Suprapubic skin (tissue), 4 donors: ENCODE results near the gene KATNB1. TPM values are rescaled to one million over a fixed set of nuclear protein-coding genes. Genes with fewer than 3 reads are reported as not detected.

ENCODE experiments used
- DNase-seq, 2 donors: peaks; one replicate each; pipeline ENCODE4 v3.0.0-alpha.2; 2019; ENCODE audit warnings: low spot score in 2 of 2
- H3K27ac ChIP-seq: fragments of 200-600 bp; sonication (generic); one replicate; pipeline ENCODE4 v1.5.1; 2019
- H3K27me3 ChIP-seq: fragments of 200-600 bp; sonication (generic); one replicate; pipeline ENCODE4 v1.5.1; 2019
- H3K36me3 ChIP-seq: fragments of 200-600 bp; sonication (generic); one replicate; pipeline ENCODE4 v1.5.1; 2019
- H3K4me1 ChIP-seq: fragments of 200-600 bp; sonication (generic); one replicate; pipeline ENCODE4 v1.5.1; 2019
- H3K4me3 ChIP-seq: fragments of 200-600 bp; sonication (generic); one replicate; pipeline ENCODE4 v1.5.1; 2019; ENCODE audit warnings: mild to moderate bottlenecking
- H3K9me3 ChIP-seq: fragments of 200-600 bp; sonication (generic); one replicate; pipeline ENCODE4 v1.5.1; 2019
- CTCF ChIP-seq, 2 donors: fragments of 200-600 bp in 1 of 2; fragments of 450-650 bp in 1 of 2; sonication (generic) in 1 of 2; IDR thresholded peaks; one replicate each; pipeline ENCODE4 v1.5.1; 2016 to 2019; ENCODE audit warnings: antibody characterized with exemption in 2 of 2, mild to moderate bottlenecking in 1 of 2, moderate library complexity in 1 of 2
- EP300 ChIP-seq: sonication (generic); formaldehyde crosslinking; IDR thresholded peaks from one replicate; pipeline ENCODE4 v1.6.1; 2017; ENCODE audit warnings: antibody characterized with exemption
- POLR2A ChIP-seq, 2 donors: fragments of 450-650 bp; IDR thresholded peaks; one replicate each; pipeline ENCODE4 v1.6.1; 2017; ENCODE audit warnings: antibody characterized with exemption in 2 of 2, mild to moderate bottlenecking in 2 of 2, moderate library complexity in 2 of 2
- POLR2AphosphoS5 ChIP-seq, 3 donors: sonication (generic); formaldehyde crosslinking; IDR thresholded peaks; one replicate each; pipeline ENCODE4 v1.6.1; 2017; ENCODE audit warnings: antibody characterized with exemption in 3 of 3
- WGBS: methylation state at CpG from one replicate; pipeline ENCODE4 v1.1.5; 2018; 5-methylcytosine and 5-hydroxymethylcytosine counted together
- total RNA-seq, 4 donors: library from RNA; depleted of rRNA; stranded (reverse); fragments of >200 nt; gene quantifications; one replicate each; pipeline ENCODE4 v1.1.0, GENCODE V29; 2016

The KATNB1 gene
- total RNA-seq, 4 donors from 2014 or later = 47.8 to 62.7 (median 55.7) TPM

GRCh38 chr16:57758331-57759117 lies 23.0 kb downstream of the KATNB1 start:
- TF ChIP-seq CTCF (IDR thresholded peaks at IDR 0.05) (no peak), POLR2AphosphoS5 (IDR thresholded peaks at IDR 0.05) (no peak), POLR2A (IDR thresholded peaks at IDR 0.05) (no peak), EP300 (no peak)
- peaks cover 10% of the 10 kb centered on the region for H3K4me1 ChIP-seq
- H3K4me3 ChIP-seq = no peak overlapping the region
- no peak overlapping the region for H3K27ac ChIP-seq
- DNase-seq = no peak
- H3K36me3 ChIP-seq = peaks cover 82% of the 10 kb centered on the region
- H3K9me3 ChIP-seq = no peaks in the 10 kb centered on the region
- WGBS = 69% methylated on average over 20 of the region's 33 CpGs
- H3K27me3 ChIP-seq = no peaks in the 10 kb centered on the region

GRCh38 chr16:57759131-57759530 lies 23.6 kb downstream of the KATNB1 start:
- no peak for DNase-seq
- H3K27me3 ChIP-seq = no peaks in the 10 kb centered on the region
- 80% methylated on average over 1 of the region's 7 CpGs for WGBS
- no peaks in the 10 kb centered on the region for H3K9me3 ChIP-seq
- H3K36me3 ChIP-seq = peaks cover 76% of the 10 kb centered on the region
- peaks cover 10% of the 10 kb centered on the region for H3K4me1 ChIP-seq
- no peak for TF ChIP-seq POLR2AphosphoS5 (IDR thresholded peaks at IDR 0.05)
- no peak for TF ChIP-seq CTCF (IDR thresholded peaks at IDR 0.05)
- no peak for TF ChIP-seq EP300
- TF ChIP-seq POLR2A (IDR thresholded peaks at IDR 0.05) = no peak
- no peak overlapping the region for H3K4me3 ChIP-seq
- no peak overlapping the region for H3K27ac ChIP-seq

GRCh38 chr16:57759541-57760356 lies 24.2 kb downstream of the KATNB1 start:
- no peaks in the 10 kb centered on the region for H3K9me3 ChIP-seq
- TF ChIP-seq POLR2AphosphoS5 (IDR thresholded peaks at IDR 0.05) (no peak), CTCF (IDR thresholded peaks at IDR 0.05) (no peak), EP300 (no peak), POLR2A (IDR thresholded peaks at IDR 0.05) (no peak)
- DNase-seq = no peak
- WGBS = 46% methylated on average over 18 of the region's 21 CpGs
- no peaks in the 10 kb centered on the region for H3K27me3 ChIP-seq
- H3K27ac ChIP-seq = no peak overlapping the region
- peaks cover 71% of the 10 kb centered on the region for H3K36me3 ChIP-seq
- peaks cover 16% of the 10 kb centered on the region for H3K4me1 ChIP-seq
- H3K4me3 ChIP-seq = no peak overlapping the region

GRCh38 chr16:57760357-57761160 lies 25.0 kb downstream of the KATNB1 start:
- no peak for DNase-seq
- no peaks in the 10 kb centered on the region for H3K9me3 ChIP-seq
- no peaks in the 10 kb centered on the region for H3K27me3 ChIP-seq
- 88% methylated on average over 21 of the region's 40 CpGs for WGBS
- TF ChIP-seq POLR2AphosphoS5 (IDR thresholded peaks at IDR 0.05) = no peak
- no peak for TF ChIP-seq CTCF (IDR thresholded peaks at IDR 0.05)
- TF ChIP-seq POLR2A (IDR thresholded peaks at IDR 0.05) = no peak
- no peak for TF ChIP-seq EP300
- peaks cover 68% of the 10 kb centered on the region for H3K36me3 ChIP-seq
- no peak overlapping the region for H3K4me3 ChIP-seq
- H3K4me1 ChIP-seq = peaks cover 16% of the 10 kb centered on the region
- H3K27ac ChIP-seq = no peak overlapping the region
